Activated CD4-positive, alpha-beta T cell treated with anti-CD3 and anti-CD28 coated beads for 36 hours (primary cell): ENCODE measurements around the gene CDR2. TPM values are rescaled to one million over a fixed set of nuclear protein-coding genes. Genes with fewer than 3 reads are reported as not detected.
"Not testable (repeated sequence)": the region's sequence is repeated elsewhere in the genome, so short reads cannot be mapped to it uniquely, and the experiment has no call there.

Experiments
- ATAC-seq: fragments of 200-7000 bp; cut with Tn5 transposase; one replicate; pipeline ENCODE4 v1.10.0; 2021; ENCODE audit warnings: mild to moderate bottlenecking, moderate library complexity
- CTCF ChIA-PET: fragments of 350-600 bp; sonication (Branson Sonifier 250); formaldehyde crosslinking; loops from one replicate; lab custom pipeline; 2021; ENCODE audit warnings: antibody characterized with exemption; lab: Charles Lee
- POLR2A ChIA-PET: fragments of 350-600 bp; sonication (Branson Sonifier 250); formaldehyde crosslinking; loops from one replicate; lab custom pipeline; 2021; ENCODE audit warnings: antibody characterized with exemption, inconsistent platforms; lab: Charles Lee
- DNase-seq: peaks from one replicate; pipeline ENCODE4 v3.0.0-alpha.2; 2020
- H3K27ac Mint-ChIP-seq: one replicate; pipeline ENCODE4 v1.8.0; 2021; ENCODE audit warnings: mixed read lengths
- H3K27me3 Mint-ChIP-seq: one replicate; pipeline ENCODE4 v1.8.0; 2021; ENCODE audit warnings: mixed read lengths
- H3K36me3 Mint-ChIP-seq: one replicate; pipeline ENCODE4 v1.8.0; 2021; ENCODE audit warnings: low read depth, mixed read lengths
- H3K4me1 Mint-ChIP-seq: one replicate; pipeline ENCODE4 v1.8.0; 2021; ENCODE audit warnings: mixed read lengths
- H3K4me3 Mint-ChIP-seq: one replicate; pipeline ENCODE4 v1.8.0; 2021; ENCODE audit warnings: mild to moderate bottlenecking, moderate library complexity, mixed read lengths
- H3K9me3 Mint-ChIP-seq: one replicate; pipeline ENCODE4 v1.8.0; 2021; ENCODE audit warnings: low read depth, mixed read lengths
- intact Hi-C, 2 experiments: fragments of 100-400 bp; cut with DNase I in 1 of 2; cut with micrococcal nuclease in 1 of 2; formaldehyde crosslinking; loops; one replicate each; pipeline versions ENCODE4 v1.14.2 to v1.15.1; 2022 to 2024; cut with DNase I, micrococcal nuclease
- total RNA-seq, 2 experiments: library from RNA; stranded (reverse); gene quantifications; one replicate each; pipeline ENCODE4 v1.2.3, GENCODE V29; 2021

The CDR2 gene
- total RNA-seq, 2 experiments from 2014 or later = 29.5 to 33.7 TPM

DNA sequence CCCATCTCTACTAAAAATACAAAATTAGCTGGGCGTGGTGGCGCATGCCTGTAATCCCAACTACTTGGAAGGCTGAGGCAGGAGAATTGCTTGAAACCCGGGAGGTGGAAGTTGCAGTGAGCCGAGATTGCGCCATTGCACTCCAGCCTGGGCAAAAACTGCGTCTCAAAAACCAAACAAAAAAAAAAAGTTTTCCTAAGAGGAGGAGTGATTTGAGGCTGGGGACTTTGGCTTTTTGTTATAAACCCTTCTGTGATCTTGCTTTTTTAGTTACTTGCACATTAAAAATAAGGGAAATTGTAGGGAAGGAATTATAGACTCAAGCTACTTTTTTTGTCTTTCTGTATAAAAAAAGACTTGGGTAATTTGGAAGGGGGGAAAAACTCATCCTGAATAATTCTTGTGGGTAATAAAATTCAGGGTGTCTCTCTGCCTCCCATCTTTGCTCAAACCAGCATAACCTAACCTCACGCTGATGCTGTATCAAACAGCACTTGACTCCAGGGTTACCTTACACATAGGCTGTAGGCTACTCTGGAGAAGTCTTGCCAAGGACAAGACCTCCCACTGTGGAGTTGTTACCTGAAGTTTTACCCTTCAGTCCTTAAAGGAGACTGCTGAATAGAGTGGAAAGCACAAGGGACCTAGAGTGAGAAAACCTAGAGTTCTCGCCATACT lies 1.7 kb upstream of the CDR2 start:
- Mint-ChIP-seq H3K4me3 (no peak overlapping the region), H3K27me3 (no peaks in the 10 kb centered on the region), H3K36me3 (peaks cover 15% of the 10 kb centered on the region), H3K9me3 (no peaks in the 10 kb centered on the region), H3K4me1 (peaks cover 32% of the 10 kb centered on the region), H3K27ac (no peak overlapping the region)
- ChIA-PET POLR2A (interaction anchor here (0.7 kb wide), 1 partner anchor 57 kb away, joined by 7 read pairs; no protein-coding TSS in a partner anchor), CTCF (interaction anchor here (0.6 to 1.0 kb wide), 3 partner anchors 10 to 62 kb away, joined by 3 read pairs; no protein-coding TSS in a partner anchor)
- DNase-seq (no peak), ATAC-seq (no peak)
- intact Hi-C loops = loop anchor here (2.0 to 10.0 kb wide), 4 partner anchors 23 to 1571 kb away; partner anchors contain the start of genes ERI2 (in 1 of the 2) and REXO5 (in 1 of the 2)

DNA sequence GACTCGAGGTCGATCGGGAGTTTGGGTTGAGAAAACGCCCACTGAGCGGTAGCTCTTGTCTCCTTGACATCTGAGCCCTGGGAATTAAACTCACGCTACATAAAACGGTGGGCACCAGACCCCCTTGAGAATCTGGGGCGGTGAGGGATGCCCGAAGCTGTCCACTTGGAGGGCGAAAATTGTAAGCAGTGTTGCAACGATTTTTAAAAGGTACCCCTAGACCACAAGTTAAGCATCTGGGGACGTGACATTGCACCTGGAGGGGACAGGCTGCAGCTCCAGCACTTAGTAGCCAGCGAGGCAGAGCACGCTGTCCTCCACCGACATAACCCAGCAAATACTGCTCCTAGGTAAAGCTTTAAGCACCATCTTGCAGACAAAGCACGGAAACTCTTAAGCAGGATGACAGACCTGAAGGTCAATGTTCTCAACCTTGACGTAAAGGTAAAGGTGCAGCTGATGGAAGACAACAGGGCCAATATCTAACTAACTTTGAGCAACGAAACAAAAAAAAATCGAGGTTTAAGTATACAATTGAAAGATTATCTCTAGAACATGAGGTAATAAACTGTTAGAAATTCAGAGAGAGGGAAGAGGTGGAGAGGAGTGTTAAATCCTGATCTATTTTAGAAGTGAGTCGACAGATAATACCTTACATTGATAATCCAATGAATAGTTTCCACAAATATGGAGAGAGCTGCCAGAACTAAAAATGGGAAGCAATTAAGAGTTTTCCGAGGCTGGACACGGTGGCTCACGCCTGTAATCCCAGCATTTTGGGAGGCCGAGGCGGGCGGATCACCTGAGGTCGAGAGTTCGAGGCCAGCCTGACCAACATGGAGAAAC lies 921 bp upstream of the CDR2 start:
- DNase-seq (peak; percentile 20), ATAC-seq (no peak)
- intact Hi-C loops = loop anchor here (2.0 to 10.0 kb wide), 4 partner anchors 23 to 1571 kb away; partner anchors contain the start of genes ERI2 (in 1 of the 2) and REXO5 (in 1 of the 2)
- Mint-ChIP-seq H3K4me1 (peaks cover 33% of the 10 kb centered on the region), H3K27ac (no peak overlapping the region), H3K27me3 (no peaks in the 10 kb centered on the region), H3K4me3 (peak overlapping the region; percentile 97), H3K9me3 (no peaks in the 10 kb centered on the region), H3K36me3 (peaks cover 15% of the 10 kb centered on the region)
- ChIA-PET POLR2A (no interaction called here), CTCF (interaction anchor here (0.6 to 0.8 kb wide), 2 partner anchors 13 to 61 kb away, joined by 3 to 4 read pairs; no protein-coding TSS in a partner anchor)

DNA sequence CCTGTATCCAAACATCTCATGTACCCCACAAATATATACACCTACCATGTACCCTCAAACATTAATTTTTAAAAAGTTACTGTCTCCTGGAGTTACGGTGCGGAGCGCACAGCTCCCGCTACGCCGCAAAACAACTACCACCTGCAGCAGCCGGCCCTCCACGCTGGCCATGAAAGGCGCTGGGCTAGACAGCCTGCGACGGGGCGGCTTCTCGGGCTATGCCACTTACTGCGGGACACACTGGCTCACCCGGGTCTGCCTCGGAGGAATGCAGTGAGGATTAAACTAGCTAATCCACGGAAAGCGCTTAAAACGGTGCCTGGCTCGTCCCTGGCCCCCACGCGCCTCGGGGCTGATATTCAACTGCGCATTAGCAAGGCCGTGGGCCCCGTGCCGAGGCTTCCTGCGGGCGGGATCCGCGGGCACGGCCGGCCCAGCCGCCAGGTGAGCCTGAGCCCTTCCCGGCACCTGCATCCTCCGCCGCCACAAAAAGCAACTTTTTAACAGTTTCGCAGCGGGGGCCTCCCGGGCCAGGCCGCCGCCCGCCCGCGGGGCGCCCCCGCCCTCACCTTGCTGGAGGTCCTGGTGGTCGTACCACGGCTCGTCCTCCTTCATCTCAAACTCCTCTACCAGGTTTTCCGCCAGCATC lies 633 bp downstream of the CDR2 start:
- H3K36me3 Mint-ChIP-seq = peaks cover 22% of the 10 kb centered on the region
- ATAC-seq (peak; percentile 3), DNase-seq (peak; percentile 62)
- CTCF ChIA-PET = interaction anchor here (0.7 to 2.1 kb wide), 6 partner anchors 7 to 53 kb away, joined by 3 to 11 read pairs (median 6); no protein-coding TSS in a partner anchor
- H3K9me3 Mint-ChIP-seq = no peaks in the 10 kb centered on the region
- peak overlapping the region; percentile 95 for H3K27ac Mint-ChIP-seq
- no peaks in the 10 kb centered on the region for H3K27me3 Mint-ChIP-seq
- POLR2A ChIA-PET = interaction anchor here (1.1 to 2.6 kb wide), 3 partner anchors 20 to 27 kb away, joined by 3 to 14 read pairs (median 4); no protein-coding TSS in a partner anchor
- intact Hi-C loops = loop anchor here (1.0 to 10.0 kb wide), 16 partner anchors 11 to 1569 kb away; partner anchors contain the start of genes DCUN1D3 (in 1 of the 2), ERI2 (in 1 of the 2), LYRM1 (in 1 of the 2) and POLR3E (in 1 of the 2)
- peaks cover 45% of the 10 kb centered on the region for H3K4me1 Mint-ChIP-seq
- peak overlapping the region; percentile 97 for H3K4me3 Mint-ChIP-seq

DNA sequence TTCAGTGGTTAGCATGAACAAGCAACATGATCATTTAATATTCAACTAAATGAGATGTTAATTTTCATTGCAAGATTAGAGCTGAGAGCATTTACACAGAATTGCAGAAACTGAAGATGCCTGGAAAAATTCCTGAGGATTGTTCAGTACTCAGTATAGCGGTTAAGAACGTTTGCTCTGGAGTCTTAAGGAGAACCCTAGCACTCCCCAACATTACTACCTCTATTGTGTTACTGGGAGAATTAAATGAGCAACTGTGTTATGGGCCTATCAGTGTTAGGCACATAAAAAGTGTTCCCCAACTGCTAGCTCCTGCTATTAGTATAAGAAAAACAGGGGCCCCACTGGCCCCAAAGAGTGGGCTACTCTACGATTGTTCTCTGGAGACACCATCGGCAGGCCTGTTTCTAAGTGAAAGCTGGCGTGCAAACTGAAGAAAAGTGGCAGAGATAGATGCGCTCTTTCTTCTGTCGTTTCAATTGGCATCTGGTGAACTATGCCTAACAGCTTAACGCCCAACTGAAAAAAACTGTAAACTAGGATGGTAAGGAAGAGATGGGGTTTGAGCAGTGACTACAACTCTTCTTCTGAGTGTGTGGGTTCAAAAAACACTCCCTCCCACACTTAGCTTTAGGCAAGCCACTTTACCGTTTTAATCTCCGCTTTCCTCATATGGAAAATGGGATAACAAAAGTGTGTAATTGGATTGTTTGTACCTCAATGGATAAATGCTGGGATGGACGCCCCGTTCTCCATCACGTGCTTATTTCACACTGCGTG lies 1.3 kb downstream of the CDR2 start:
- peaks cover 51% of the 10 kb centered on the region for H3K4me1 Mint-ChIP-seq
- ATAC-seq (peak; percentile 18), DNase-seq (peak; percentile 39)
- H3K27ac Mint-ChIP-seq = peak overlapping the region; percentile 95
- peak overlapping the region; percentile 97 for H3K4me3 Mint-ChIP-seq
- H3K9me3 Mint-ChIP-seq = no peaks in the 10 kb centered on the region
- intact Hi-C loops = loop anchor here (2.0 to 10.0 kb wide), 8 partner anchors 14 to 1568 kb away; partner anchors contain the start of genes ERI2 (in 1 of the 2), POLR3E (in 1 of the 2) and REXO5 (in 1 of the 2)
- H3K36me3 Mint-ChIP-seq = peaks cover 22% of the 10 kb centered on the region
- CTCF ChIA-PET = interaction anchor here (0.6 to 2.1 kb wide), 10 partner anchors 8 to 363 kb away, joined by 3 to 11 read pairs (median 4); no protein-coding TSS in a partner anchor
- POLR2A ChIA-PET = interaction anchor here (0.6 to 2.6 kb wide), 5 partner anchors 13 to 1066 kb away, joined by 3 to 14 read pairs (median 3); no protein-coding TSS in a partner anchor
- H3K27me3 Mint-ChIP-seq = no peaks in the 10 kb centered on the region

DNA sequence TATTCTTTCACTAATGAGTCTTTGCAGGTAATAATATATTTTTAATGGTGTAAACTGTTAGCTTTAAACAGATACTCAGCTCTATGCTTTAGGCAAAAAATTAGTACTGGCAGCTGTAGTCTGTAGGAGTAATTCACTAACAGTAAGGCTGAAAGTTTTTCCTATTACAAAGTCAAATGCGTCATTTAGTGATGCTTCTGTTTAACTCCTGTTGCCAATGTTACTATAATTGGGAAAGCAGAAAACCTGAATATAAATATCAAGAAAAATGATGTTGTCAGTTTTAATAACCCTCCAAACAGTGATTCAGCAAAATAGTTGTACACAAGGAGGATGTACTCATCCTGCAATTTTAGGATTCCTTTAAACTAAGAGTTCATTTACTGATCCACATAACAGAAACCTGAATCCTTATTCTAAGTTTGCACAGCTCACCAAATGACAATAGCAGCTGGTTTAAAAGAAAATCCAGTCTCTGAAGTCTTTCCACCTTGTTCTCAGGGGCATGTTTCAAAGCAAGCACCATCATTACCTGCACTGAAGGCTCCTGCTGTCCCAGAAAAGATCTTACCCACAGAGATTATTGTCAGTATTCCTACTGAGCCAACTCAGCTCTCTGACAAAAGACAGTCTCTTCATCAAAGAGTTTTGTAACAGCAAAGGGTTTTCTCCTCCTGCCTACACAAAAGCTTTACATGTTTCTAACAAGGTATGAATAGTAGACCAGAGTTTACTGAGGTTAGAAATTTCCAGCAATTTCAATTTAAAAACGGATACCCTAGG lies 4.2 kb downstream of the CDR2 start:
- Mint-ChIP-seq H3K9me3 (no peaks in the 10 kb centered on the region), H3K4me3 (peak overlapping the region; percentile 23), H3K27me3 (no peaks in the 10 kb centered on the region), H3K27ac (peak overlapping the region; percentile 95), H3K4me1 (peaks cover 73% of the 10 kb centered on the region), H3K36me3 (peaks cover 32% of the 10 kb centered on the region)
- CTCF ChIA-PET = interaction anchor here (0.6 to 1.3 kb wide), 3 partner anchors 24 to 165 kb away, joined by 3 read pairs; no protein-coding TSS in a partner anchor
- intact Hi-C loops = loop anchor here (5.0 to 10.0 kb wide), 7 partner anchors 33 to 1565 kb away; partner anchors contain the start of genes ERI2 (in 1 of the 2), POLR3E (in 1 of the 2) and REXO5 (in 1 of the 2)
- DNase-seq = no peak
- ATAC-seq = no peak
- POLR2A ChIA-PET = interaction anchor here (1.7 kb wide), 1 partner anchor 16 kb away, joined by 10 read pairs; no protein-coding TSS in a partner anchor

DNA sequence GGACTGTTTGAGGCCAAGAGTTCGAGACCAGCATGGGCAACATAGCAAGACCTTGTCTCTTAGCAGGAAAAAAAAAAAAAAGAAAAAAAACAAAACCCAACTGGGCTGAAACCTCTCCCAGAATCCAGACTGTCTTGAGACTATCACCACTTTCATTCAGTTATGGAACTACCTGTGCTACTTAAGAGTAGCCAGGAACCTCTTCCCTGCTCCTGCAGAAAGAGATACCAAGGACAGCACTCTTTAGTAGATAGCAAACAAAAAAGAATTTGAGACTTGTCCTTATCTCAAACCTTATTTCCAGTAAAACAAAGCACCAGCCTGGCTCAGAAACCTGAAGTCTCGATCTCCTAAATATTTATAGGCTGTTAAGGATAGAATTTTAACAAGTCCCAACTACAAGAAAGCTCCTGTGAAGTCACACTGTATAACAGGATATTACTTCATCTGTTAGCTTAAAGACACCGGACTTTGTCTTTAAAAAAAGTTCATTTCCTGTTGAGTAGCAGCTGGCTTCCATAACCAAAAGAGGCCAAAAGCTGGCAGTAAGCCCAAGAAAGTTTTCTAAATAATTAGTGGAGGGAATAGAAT lies 5.1 kb downstream of the CDR2 start:
- Mint-ChIP-seq H3K27me3 (no peaks in the 10 kb centered on the region), H3K4me3 (no peak overlapping the region), H3K27ac (peak overlapping the region; percentile 69), H3K9me3 (no peaks in the 10 kb centered on the region), H3K4me1 (peaks cover 77% of the 10 kb centered on the region), H3K36me3 (peaks cover 41% of the 10 kb centered on the region)
- no peak for ATAC-seq
- POLR2A ChIA-PET = interaction anchor here (1.7 kb wide), 1 partner anchor 15 kb away, joined by 10 read pairs; no protein-coding TSS in a partner anchor
- CTCF ChIA-PET = interaction anchor here (0.6 to 1.3 kb wide), 3 partner anchors 26 to 415 kb away, joined by 3 read pairs; no protein-coding TSS in a partner anchor
- intact Hi-C loops = loop anchor here in 1 of 2 experiments (1.0 kb wide), 1 partner anchor 16 kb away; no protein-coding TSS in a partner anchor
- DNase-seq = no peak

DNA sequence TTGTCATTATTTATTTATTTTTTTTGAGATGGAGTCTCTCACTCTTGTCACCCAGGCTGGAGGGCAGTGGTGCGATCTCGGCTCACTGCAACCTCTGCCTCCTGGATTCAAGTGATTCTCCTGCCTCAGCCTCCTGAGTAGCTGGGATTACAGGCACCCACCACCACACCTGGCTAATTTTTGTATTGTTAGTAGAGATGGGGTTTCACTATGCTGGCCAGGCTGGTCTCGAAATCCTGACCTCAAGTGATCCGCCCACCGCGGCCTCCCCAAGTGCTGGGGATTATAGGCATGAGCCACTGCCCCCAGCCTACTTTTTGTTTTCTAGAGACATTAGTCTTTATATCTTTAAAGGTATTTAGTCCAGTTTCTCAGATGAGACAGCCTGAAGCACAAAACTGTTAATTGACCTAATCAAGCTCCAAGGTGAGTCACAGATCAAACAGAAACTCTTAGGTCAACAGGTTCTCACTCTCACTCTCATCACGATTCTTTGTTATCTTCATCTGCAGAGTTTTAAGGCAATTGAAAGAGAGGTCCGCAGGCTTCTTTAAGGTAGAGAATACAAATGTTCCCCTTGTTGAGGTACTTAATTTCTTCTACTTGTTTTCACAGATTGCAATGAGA lies 6.1 kb downstream of the CDR2 start:
- intact Hi-C loops, ATAC-seq, H3K4me3 Mint-ChIP-seq, H3K27me3 Mint-ChIP-seq, H3K9me3 Mint-ChIP-seq, DNase-seq: not testable (repeated sequence)
- Mint-ChIP-seq H3K4me1 (peaks cover 81% of the 10 kb centered on the region), H3K36me3 (peaks cover 45% of the 10 kb centered on the region), H3K27ac (peak overlapping the region; percentile 69)
- ChIA-PET CTCF (interaction anchor here (1.1 to 1.2 kb wide), 2 partner anchors 10 to 15 kb away, joined by 3 read pairs; no protein-coding TSS in a partner anchor), POLR2A (interaction anchor here (0.6 to 0.7 kb wide), 2 partner anchors 320 to 1782 kb away, joined by 4 to 5 read pairs; no protein-coding TSS in a partner anchor)

DNA sequence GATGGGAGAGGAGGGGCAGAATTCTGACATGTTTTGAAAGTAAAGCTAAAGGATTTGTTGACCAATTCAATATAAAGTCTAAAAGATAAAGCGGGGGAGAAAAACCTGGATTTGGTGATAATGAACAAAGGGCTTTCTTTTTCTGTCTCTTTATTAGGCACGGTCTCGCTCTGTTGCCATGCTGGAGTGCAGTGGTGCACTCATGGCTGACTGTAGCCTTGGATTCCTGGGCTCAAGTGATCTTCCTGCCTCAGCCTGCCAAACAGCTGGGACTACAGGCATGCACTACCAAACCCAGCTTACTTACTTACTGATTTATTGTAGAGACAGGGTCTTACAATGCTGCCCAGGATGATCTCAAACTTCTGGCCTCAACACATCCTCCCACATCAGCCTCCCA lies 7.5 kb downstream of the CDR2 start:
- intact Hi-C loops = no loop called here
- Mint-ChIP-seq H3K9me3 (no peaks in the 10 kb centered on the region), H3K27ac (peak overlapping the region; percentile 61), H3K4me3 (no peak overlapping the region), H3K27me3 (no peaks in the 10 kb centered on the region), H3K4me1 (peaks cover 76% of the 10 kb centered on the region), H3K36me3 (peaks cover 50% of the 10 kb centered on the region)
- ATAC-seq (no peak), DNase-seq (no peak)
- ChIA-PET POLR2A (no interaction called here), CTCF (no interaction called here)
